Endodermal cell (in vitro differentiated cells): ENCODE results near the gene NEDD1. TPM values are rescaled to one million over a fixed set of nuclear protein-coding genes. Genes with fewer than 3 reads are reported as not detected.

Experiments
- DNase-seq: peaks from one replicate; pipeline ENCODE4 v3.0.0-alpha.2; 2017
- H3K27ac ChIP-seq: 2 replicates; pipeline ENCODE4 v1.5.1; 2013; ENCODE audit warnings: mild to moderate bottlenecking, low read depth, low read length, moderate library complexity
- H3K27me3 ChIP-seq: 2 replicates; pipeline ENCODE4 v1.6.1; 2013; ENCODE audit warnings: mild to moderate bottlenecking, low read length, moderate library complexity; ENCODE audit not compliant: insufficient read depth, control insufficient read depth, poor library complexity, severe bottlenecking
- H3K36me3 ChIP-seq: 2 replicates; pipeline ENCODE4 v1.7.0; 2013; ENCODE audit warnings: mild to moderate bottlenecking, low read length, moderate library complexity; ENCODE audit not compliant: control insufficient read depth, insufficient read depth
- H3K4me1 ChIP-seq: one replicate; pipeline ENCODE4 v1.7.0; 2013; ENCODE audit warnings: low read length; ENCODE audit not compliant: control insufficient read depth, insufficient read depth
- H3K4me3 ChIP-seq: 2 replicates; pipeline ENCODE4 v1.5.1; 2013; ENCODE audit warnings: mild to moderate bottlenecking, low read length, moderate library complexity
- H3K9ac ChIP-seq: 2 replicates; pipeline ENCODE4 v1.6.1; 2013; ENCODE audit warnings: mild to moderate bottlenecking, low read length, moderate library complexity; ENCODE audit not compliant: poor library complexity, severe bottlenecking; ENCODE audit errors: extremely low read depth
- H3K9me3 ChIP-seq: 2 replicates; pipeline ENCODE4 v1.6.1; 2013; ENCODE audit warnings: mild to moderate bottlenecking, low read length, moderate library complexity; ENCODE audit not compliant: control insufficient read depth
- H3K27ac Mint-ChIP-seq: 2 replicates; pipeline ENCODE4 v1.8.0; 2020; ENCODE audit warnings: mixed read lengths
- H3K27me3 Mint-ChIP-seq: 2 replicates; pipeline ENCODE4 v1.8.0; 2021; ENCODE audit warnings: mild to moderate bottlenecking, mixed read lengths; ENCODE audit not compliant: insufficient read depth
- H3K36me3 Mint-ChIP-seq: 2 replicates; pipeline ENCODE4 v1.8.0; 2020; ENCODE audit warnings: low read depth, mixed read lengths
- H3K4me1 Mint-ChIP-seq: 2 replicates; pipeline ENCODE4 v1.8.0; 2020; ENCODE audit warnings: mixed read lengths
- H3K4me3 Mint-ChIP-seq: 2 replicates; pipeline ENCODE4 v1.8.0; 2020; ENCODE audit warnings: mild to moderate bottlenecking, moderate library complexity, mixed read lengths
- H3K9me3 Mint-ChIP-seq: 2 replicates; pipeline ENCODE4 v1.8.0; 2020; ENCODE audit warnings: mild to moderate bottlenecking, mixed read lengths
- CTCF ChIP-seq: fragments of 200-600 bp; sonication (generic); conservative IDR thresholded peaks from 2 replicates; pipeline ENCODE4 v1.5.0; 2021; ENCODE audit warnings: antibody characterized with exemption, mild to moderate bottlenecking
- WGBS, 2 experiments: methylation state at CpG; one replicate each; pipeline versions ENCODE4 v1.1.5 to v1.1.7; 2013; ENCODE audit warnings: missing lambda C conversion rate in 2 of 2, mixed read lengths in 1 of 2; ENCODE audit not compliant: insufficient coverage in 1 of 2, insufficient read length in 1 of 2; 5-methylcytosine and 5-hydroxymethylcytosine counted together
- total RNA-seq, 2 donors: library from RNA; stranded (reverse); fragmentation: NEBNext Ultra II Directional in 1 of 2; extraction: Animal tissue kit (Norgen Biotek cat#: 25700) in 1 of 2; gene quantifications; 2 replicates in 1 of 2; 3 replicates in 1 of 2; pipeline ENCODE4 v1.2.1, GENCODE V29; 2021

Gene NEDD1
- total RNA-seq, 2 donors from 2014 or later, result 34.6 to 42.1 TPM

DNA sequence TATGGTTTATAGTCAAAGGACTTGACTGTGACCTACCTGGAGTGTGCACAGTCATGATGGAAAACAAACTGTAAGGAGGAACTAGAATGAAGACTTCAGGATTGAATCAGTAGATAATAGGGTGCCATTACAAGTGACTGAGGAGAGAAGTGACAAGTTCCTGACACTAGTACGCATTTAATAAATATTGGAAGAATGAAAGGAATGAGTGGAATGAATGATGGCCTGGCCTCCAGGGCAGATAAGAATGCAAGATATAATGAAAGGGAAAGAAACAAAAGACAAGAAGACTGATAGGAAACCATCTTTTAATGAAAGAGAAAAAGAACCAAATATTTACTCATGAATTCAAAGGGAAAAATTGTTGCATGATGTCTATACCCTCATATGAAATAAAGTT lies 44.7 kb upstream of the NEDD1 start:
- H3K27me3 ChIP-seq, result no peaks in the 10 kb centered on the region
- H3K4me3 ChIP-seq, result no peak overlapping the region
- Mint-ChIP-seq H3K27ac (no peak overlapping the region), H3K36me3 (no peaks in the 10 kb centered on the region), H3K4me3 (no peak overlapping the region), H3K9me3 (peaks cover 5% of the 10 kb centered on the region), H3K4me1 (peaks cover 8% of the 10 kb centered on the region), H3K27me3 (no peaks in the 10 kb centered on the region)
- H3K9me3 ChIP-seq, result peaks cover 5% of the 10 kb centered on the region
- no peak for DNase-seq
- 43 to 97% methylated on average over 1 of the region's 1 CpG for WGBS, 2 experiments
- no peak overlapping the region for H3K27ac ChIP-seq
- no peaks in the 10 kb centered on the region for H3K36me3 ChIP-seq
- no peak overlapping the region for H3K9ac ChIP-seq
- peaks cover 6% of the 10 kb centered on the region for H3K4me1 ChIP-seq
- TF ChIP-seq CTCF, result no peak

GRCh38 chr12:96864335-96864734 lies 42.7 kb upstream of the NEDD1 start:
- Mint-ChIP-seq H3K36me3 (no peaks in the 10 kb centered on the region), H3K9me3 (no peaks in the 10 kb centered on the region), H3K4me3 (no peak overlapping the region), H3K27ac (no peak overlapping the region), H3K4me1 (peaks cover 8% of the 10 kb centered on the region), H3K27me3 (no peaks in the 10 kb centered on the region)
- Histone ChIP-seq H3K4me1 (peaks cover 6% of the 10 kb centered on the region), H3K9me3 (no peaks in the 10 kb centered on the region), H3K36me3 (no peaks in the 10 kb centered on the region), H3K4me3 (no peak overlapping the region), H3K27me3 (no peaks in the 10 kb centered on the region), H3K27ac (no peak overlapping the region), H3K9ac (no peak overlapping the region)
- WGBS, 2 experiments, result 86 to 100% methylated on average over 1 to 4 of the region's 4 CpGs
- TF ChIP-seq CTCF, result no peak
- no peak for DNase-seq

- Histone ChIP-seq H3K9me3 (no peaks in the 10 kb centered on the region), H3K9ac (no peak overlapping the region), H3K36me3 (no peaks in the 10 kb centered on the region), H3K27me3 (no peaks in the 10 kb centered on the region), H3K4me3 (no peak overlapping the region), H3K27ac (no peak overlapping the region), H3K4me1 (no peaks in the 10 kb centered on the region)
- 87 to 96% methylated on average over 3 to 4 of the region's 4 CpGs for WGBS, 2 experiments
- Mint-ChIP-seq H3K9me3 (no peaks in the 10 kb centered on the region), H3K27me3 (no peaks in the 10 kb centered on the region), H3K27ac (no peak overlapping the region), H3K4me3 (no peak overlapping the region), H3K4me1 (peaks cover 5% of the 10 kb centered on the region), H3K36me3 (no peaks in the 10 kb centered on the region)
- no peak for TF ChIP-seq CTCF
- DNase-seq, result no peak
These were observed 40.1 kb upstream of the NEDD1 start for GRCh38 chr12:96866801-96867590.
